Effector memory CD8-positive, alpha-beta T cell (primary cell): ENCODE data around the gene AQP5.
"Not testable (repeated sequence)": the region's sequence is repeated elsewhere in the genome, so short reads cannot be mapped to it uniquely, and the experiment has no call there.

ENCODE experiments used
- ATAC-seq: fragments of 150-1000 bp; cut with Tn5 transposase; replicated peaks from 2 replicates; pipeline ENCODE4 v1.10.0; 2021; ENCODE audit warnings: mild to moderate bottlenecking, moderate library complexity
- DNase-seq, 3 experiments: peaks; one replicate each; pipeline ENCODE4 v3.0.0; 2021
- H3K27ac Mint-ChIP-seq, 2 donors: one replicate each; pipeline ENCODE4 v1.8.0; 2022; ENCODE audit warnings: mild to moderate bottlenecking in 2 of 2, mixed read lengths in 2 of 2, moderate library complexity in 2 of 2
- H3K27me3 Mint-ChIP-seq, 2 donors: one replicate each; pipeline ENCODE4 v1.8.0; 2022; ENCODE audit warnings: mixed read lengths in 2 of 2
- H3K36me3 Mint-ChIP-seq: one replicate; pipeline ENCODE4 v1.8.0; 2022; ENCODE audit warnings: mild to moderate bottlenecking, moderate library complexity, mixed read lengths; ENCODE audit not compliant: insufficient read depth
- H3K4me1 Mint-ChIP-seq, 2 donors: one replicate each; pipeline ENCODE4 v1.8.0; 2022; ENCODE audit warnings: low read depth in 2 of 2, mixed read lengths in 2 of 2
- H3K4me3 Mint-ChIP-seq, 2 donors: one replicate each; pipeline ENCODE4 v1.8.0; 2022; ENCODE audit warnings: mild to moderate bottlenecking in 2 of 2, mixed read lengths in 2 of 2, moderate library complexity in 2 of 2
- H3K9me3 Mint-ChIP-seq, 2 donors: one replicate each; pipeline ENCODE4 v1.8.0; 2022; ENCODE audit warnings: mixed read lengths in 2 of 2

AQP5 gene

GRCh38 chr12:49979791-49980190 is 18.1 kb downstream of the AQP5 start:
- no peak for ATAC-seq
- H3K4me3 Mint-ChIP-seq: no peak overlapping the region
- H3K27ac Mint-ChIP-seq: peak overlapping the region in 1 of 2 donors; percentile 31
- no peak for DNase-seq
- H3K9me3 Mint-ChIP-seq: no peaks in the 10 kb centered on the region
- no peaks in the 10 kb centered on the region for H3K4me1 Mint-ChIP-seq
- H3K27me3 Mint-ChIP-seq: no peaks in the 10 kb centered on the region
- H3K36me3 Mint-ChIP-seq: no peaks in the 10 kb centered on the region

- DNase-seq: no peak
- no peaks in the 10 kb centered on the region for H3K36me3 Mint-ChIP-seq
- H3K4me1 Mint-ChIP-seq: no peaks in the 10 kb centered on the region
- H3K4me3 Mint-ChIP-seq: no peak overlapping the region
- H3K9me3 Mint-ChIP-seq: no peaks in the 10 kb centered on the region
- ATAC-seq: no peak
- no peaks in the 10 kb centered on the region for H3K27me3 Mint-ChIP-seq
- H3K27ac Mint-ChIP-seq: no peak overlapping the region
Measured at GRCh38 chr12:49980501-49981349, 19.1 kb downstream of the AQP5 start.

GRCh38 chr12:49982246-49983087 is 20.8 kb downstream of the AQP5 start:
- Mint-ChIP-seq H3K4me3 (no peak overlapping the region), H3K9me3 (no peaks in the 10 kb centered on the region), H3K27ac (no peak overlapping the region), H3K36me3 (no peaks in the 10 kb centered on the region), H3K27me3 (no peaks in the 10 kb centered on the region), H3K4me1 (no peaks in the 10 kb centered on the region)
- no peak for ATAC-seq
- DNase-seq: no peak

- Mint-ChIP-seq H3K27ac (peak overlapping the region in 1 of 2 donors; percentile 15), H3K36me3 (no peaks in the 10 kb centered on the region), H3K9me3 (no peaks in the 10 kb centered on the region), H3K4me1 (no peaks in the 10 kb centered on the region), H3K4me3 (no peak overlapping the region), H3K27me3 (no peaks in the 10 kb centered on the region)
- DNase-seq (no peak), ATAC-seq (no peak)
Measured at GRCh38 chr12:49983892-49984291, 22.2 kb downstream of the AQP5 start.

GRCh38 chr12:49984476-49985359 is 23.0 kb downstream of the AQP5 start:
- Mint-ChIP-seq H3K4me3 (no peak overlapping the region), H3K27ac (no peak overlapping the region), H3K36me3 (peaks cover 5% of the 10 kb centered on the region), H3K9me3 (no peaks in the 10 kb centered on the region), H3K4me1 (no peaks in the 10 kb centered on the region), H3K27me3 (no peaks in the 10 kb centered on the region)
- DNase-seq (no peak), ATAC-seq (no peak)

- H3K27me3 Mint-ChIP-seq: no peaks in the 10 kb centered on the region
- ATAC-seq (no peak), DNase-seq (no peak)
- H3K4me3 Mint-ChIP-seq: no peak overlapping the region
- H3K4me1 Mint-ChIP-seq: no peaks in the 10 kb centered on the region
- no peaks in the 10 kb centered on the region for H3K9me3 Mint-ChIP-seq
- H3K27ac Mint-ChIP-seq: no peak overlapping the region
- peaks cover 10% of the 10 kb centered on the region for H3K36me3 Mint-ChIP-seq
Measured at GRCh38 chr12:49985981-49986380, 24.3 kb downstream of the AQP5 start.

GRCh38 chr12:49986476-49986875 is 24.8 kb downstream of the AQP5 start:
- peaks cover 11% of the 10 kb centered on the region for H3K36me3 Mint-ChIP-seq
- H3K27ac Mint-ChIP-seq, DNase-seq, H3K9me3 Mint-ChIP-seq, H3K4me1 Mint-ChIP-seq, H3K4me3 Mint-ChIP-seq, ATAC-seq, H3K27me3 Mint-ChIP-seq: not testable (repeated sequence)

GRCh38 chr12:49987625-49988303 is 26.1 kb downstream of the AQP5 start:
- no peak overlapping the region for H3K4me3 Mint-ChIP-seq
- no peak overlapping the region for H3K27ac Mint-ChIP-seq
- H3K36me3 Mint-ChIP-seq: peaks cover 13% of the 10 kb centered on the region
- H3K4me1 Mint-ChIP-seq: no peaks in the 10 kb centered on the region
- no peak for ATAC-seq
- H3K27me3 Mint-ChIP-seq: no peaks in the 10 kb centered on the region
- no peaks in the 10 kb centered on the region for H3K9me3 Mint-ChIP-seq
- DNase-seq: no peak

- DNase-seq, H3K27me3 Mint-ChIP-seq, ATAC-seq, H3K4me3 Mint-ChIP-seq, H3K9me3 Mint-ChIP-seq, H3K4me1 Mint-ChIP-seq, H3K27ac Mint-ChIP-seq: not testable (repeated sequence)
- peaks cover 20% of the 10 kb centered on the region for H3K36me3 Mint-ChIP-seq
Measured at GRCh38 chr12:49989400-49989799, 27.7 kb downstream of the AQP5 start.

- Mint-ChIP-seq H3K36me3 (peaks cover 24% of the 10 kb centered on the region), H3K27ac (peak overlapping the region in 1 of 2 donors; percentile 20), H3K9me3 (no peaks in the 10 kb centered on the region), H3K27me3 (no peaks in the 10 kb centered on the region), H3K4me3 (no peak overlapping the region), H3K4me1 (no peaks in the 10 kb centered on the region)
- ATAC-seq: no peak
- no peak for DNase-seq
Measured at GRCh38 chr12:49990273-49990672, 28.6 kb downstream of the AQP5 start.

- Mint-ChIP-seq H3K36me3 (peaks cover 42% of the 10 kb centered on the region), H3K4me3 (no peak overlapping the region), H3K9me3 (no peaks in the 10 kb centered on the region), H3K27ac (no peak overlapping the region), H3K4me1 (no peaks in the 10 kb centered on the region), H3K27me3 (no peaks in the 10 kb centered on the region)
- DNase-seq: no peak
- no peak for ATAC-seq
Measured at GRCh38 chr12:49998453-49998852, 36.8 kb downstream of the AQP5 start.

- H3K9me3 Mint-ChIP-seq: no peaks in the 10 kb centered on the region
- H3K27me3 Mint-ChIP-seq: no peaks in the 10 kb centered on the region
- H3K4me3 Mint-ChIP-seq: no peak overlapping the region
- no peak overlapping the region for H3K27ac Mint-ChIP-seq
- no peaks in the 10 kb centered on the region for H3K4me1 Mint-ChIP-seq
- peaks cover 5% of the 10 kb centered on the region for H3K36me3 Mint-ChIP-seq
- DNase-seq (no peak), ATAC-seq (no peak)
Measured at GRCh38 chr12:50003595-50003994, 41.9 kb downstream of the AQP5 start.

GRCh38 chr12:50004696-50005095 is 43.0 kb downstream of the AQP5 start:
- ATAC-seq (no peak), DNase-seq (no peak)
- no peak overlapping the region for H3K27ac Mint-ChIP-seq
- H3K9me3 Mint-ChIP-seq: no peaks in the 10 kb centered on the region
- no peaks in the 10 kb centered on the region for H3K27me3 Mint-ChIP-seq
- H3K4me3 Mint-ChIP-seq: no peak overlapping the region
- no peaks in the 10 kb centered on the region for H3K36me3 Mint-ChIP-seq
- no peaks in the 10 kb centered on the region for H3K4me1 Mint-ChIP-seq
